HG03135 (cell line): Measurements from ENCODE around the gene PRSS50.

Experiments
- ATAC-seq: cut with Tn5 transposase; IDR thresholded peaks from one replicate; pipeline ENCODE4 v1.9.1; 2021; ENCODE audit warnings: mild to moderate bottlenecking, moderate library complexity; ENCODE audit not compliant: unreplicated experiment

PRSS50 gene

GRCh38 chr3:46671541-46672348 lies 45.9 kb downstream of the PRSS50 start:
- no peak for ATAC-seq

- no peak for ATAC-seq
Observed at GRCh38 chr3:46670891-46671427, 46.7 kb downstream of the PRSS50 start.

- no peak for ATAC-seq
Observed at GRCh38 chr3:46670000-46670890, 47.4 kb downstream of the PRSS50 start.

GRCh38 chr3:46669191-46669999 lies 48.3 kb downstream of the PRSS50 start:
- ATAC-seq = no peak

- no peak for ATAC-seq
Observed at GRCh38 chr3:46668591-46668990, 49.1 kb downstream of the PRSS50 start.

- no peak for ATAC-seq
Observed at GRCh38 chr3:46668116-46668515, 49.6 kb downstream of the PRSS50 start.

- no peak for ATAC-seq
Observed at GRCh38 chr3:46667657-46668056, 50.0 kb downstream of the PRSS50 start.

GRCh38 chr3:46667061-46667621 lies 50.5 kb downstream of the PRSS50 start:
- ATAC-seq = no peak

GRCh38 chr3:46666453-46666845 lies 51.2 kb downstream of the PRSS50 start:
- ATAC-seq = no peak

GRCh38 chr3:46665763-46666452 lies 51.8 kb downstream of the PRSS50 start:
- no peak for ATAC-seq

- no peak for ATAC-seq
Observed at GRCh38 chr3:46664971-46665762, 52.5 kb downstream of the PRSS50 start.

- ATAC-seq = no peak
Observed at GRCh38 chr3:46664188-46664970, 53.3 kb downstream of the PRSS50 start.

- ATAC-seq = no peak
Observed at GRCh38 chr3:46663591-46664135, 54.0 kb downstream of the PRSS50 start.

GRCh38 chr3:46662771-46663551 lies 54.7 kb downstream of the PRSS50 start:
- no peak for ATAC-seq
